Posterior cingulate gyrus (tissue), 11 donors: Measurements from ENCODE around the gene LPAR2.
A peak's percentile ranks its signal among the peaks of the same experiment; 100 is the strongest.
"Not testable (repeated sequence)": the region's sequence is repeated elsewhere in the genome, so short reads cannot be mapped to it uniquely, and the experiment has no call there.

Source experiments
- DNase-seq, 10 donors: peaks; one replicate each; pipeline versions ENCODE4 v3.0.0 to v3.0.0-alpha.2; 2020 to 2021; ENCODE audit warnings: mixed read lengths in 3 of 10
- intact Hi-C: fragments of 100-400 bp; cut with DNase I; formaldehyde crosslinking; loops from one replicate; pipeline ENCODE4 v1.15.1; 2023

LPAR2 gene

GRCh38 chr19:19606021-19606420 is 22.0 kb downstream of the LPAR2 start:
- intact Hi-C loops: no loop called here
- no peak for DNase-seq

GRCh38 chr19:19602713-19603324 is 25.2 kb downstream of the LPAR2 start:
- intact Hi-C loops: no loop called here
- DNase-seq: no peak

GRCh38 chr19:19602136-19602712 is 25.8 kb downstream of the LPAR2 start:
- intact Hi-C loops: no loop called here
- no peak for DNase-seq

- intact Hi-C loops: no loop called here
- DNase-seq: no peak
Measured at GRCh38 chr19:19600793-19601330, 27.2 kb downstream of the LPAR2 start.

GRCh38 chr19:19598728-19599451 is 29.1 kb downstream of the LPAR2 start:
- DNase-seq, intact Hi-C loops: not testable (repeated sequence)

GRCh38 chr19:19597809-19598306 is 30.2 kb downstream of the LPAR2 start:
- DNase-seq: no peak
- intact Hi-C loops: no loop called here

GRCh38 chr19:19595171-19595701 is 32.8 kb downstream of the LPAR2 start:
- intact Hi-C loops: no loop called here
- no peak for DNase-seq

GRCh38 chr19:19594381-19594780 is 33.6 kb downstream of the LPAR2 start:
- no peak for DNase-seq
- intact Hi-C loops: no loop called here

GRCh38 chr19:19592690-19593089 is 35.3 kb downstream of the LPAR2 start:
- intact Hi-C loops: no loop called here
- DNase-seq: no peak

GRCh38 chr19:19591133-19591825 is 36.7 kb downstream of the LPAR2 start:
- peak in 1 of 10 donors; percentile 67 for DNase-seq
- intact Hi-C loops: no loop called here

GRCh38 chr19:19588546-19588945 is 39.5 kb downstream of the LPAR2 start:
- intact Hi-C loops: no loop called here
- DNase-seq: no peak

- intact Hi-C loops: no loop called here
- peak in 3 of 10 donors; percentile 6 to 90 (median 39) for DNase-seq
Measured at GRCh38 chr19:19587771-19588170, 40.2 kb downstream of the LPAR2 start.

GRCh38 chr19:19584356-19584755 is 43.7 kb downstream of the LPAR2 start:
- intact Hi-C loops: no loop called here
- no peak for DNase-seq

- no peak for DNase-seq
Measured at GRCh38 chr19:19582471-19582870, 45.5 kb downstream of the LPAR2 start.

GRCh38 chr19:19581391-19581790 is 46.6 kb downstream of the LPAR2 start:
- intact Hi-C loops: no loop called here
- no peak for DNase-seq

More at GRCh38 chr19:19582471-19582870, 45.5 kb downstream of the LPAR2 start:
- intact Hi-C loops: no loop called here

GRCh38 chr19:19580418-19580817 is 47.6 kb downstream of the LPAR2 start:
- intact Hi-C loops: no loop called here
- DNase-seq: no peak

GRCh38 chr19:19579533-19580361 is 48.3 kb downstream of the LPAR2 start:
- peak in 1 of 10 donors; percentile 83 for DNase-seq
- intact Hi-C loops: no loop called here

GRCh38 chr19:19578252-19578651 is 49.8 kb downstream of the LPAR2 start:
- peak in 1 of 10 donors; percentile 69 for DNase-seq
- intact Hi-C loops: no loop called here

- DNase-seq: no peak
- intact Hi-C loops: no loop called here
Measured at GRCh38 chr19:19575411-19575810, 52.6 kb downstream of the LPAR2 start.
